ENCODE measurements around the gene DRD4.
"Not testable (repeated sequence)": the region's sequence is repeated elsewhere in the genome, so short reads cannot be mapped to it uniquely, and the experiment has no call there.

DRD4 gene

GRCh38 chr11:650482-650881 is 13.4 kb downstream of the DRD4 start:
- 0 out of 2 replicates have a peak overlapping the region, but pooled peaks have one; percentile 9 for H3K27ac ChIP-seq
- no peak for DNase-seq (ENCODE audit: low spot score)
- ChIA-PET CTCF (no interaction called here), POLR2A (ENCODE audit: low non-redundant PET) (no interaction called here)
- no peak for TF ChIP-seq CTCF (conservative IDR thresholded peaks at IDR 0.05; ENCODE audit: low read depth)

GRCh38 chr11:653136-653535 is 16.1 kb downstream of the DRD4 start:
- H3K27ac ChIP-seq; DNase-seq (ENCODE audit: low spot score); POLR2A ChIA-PET (ENCODE audit: low non-redundant PET); CTCF ChIA-PET: not testable (repeated sequence)

- ChIA-PET POLR2A (ENCODE audit: low non-redundant PET) (no interaction called here), CTCF (no interaction called here)
- no peak overlapping the region for H3K27ac ChIP-seq
- DNase-seq (ENCODE audit: low spot score): no peak
- no peak for TF ChIP-seq CTCF (conservative IDR thresholded peaks at IDR 0.05; ENCODE audit: low read depth)
These were observed 16.8 kb downstream of the DRD4 start for GRCh38 chr11:653837-654236.

- POLR2A ChIA-PET (ENCODE audit: low non-redundant PET): interaction anchor here (0.6 kb wide), 1 partner anchor 47 kb away, joined by 4 read pairs; no protein-coding TSS in a partner anchor
These were observed 17.4 kb downstream of the DRD4 start for GRCh38 chr11:654444-654843.

GRCh38 chr11:655036-655726 is 18.1 kb downstream of the DRD4 start:
- ChIA-PET POLR2A (ENCODE audit: low non-redundant PET) (interaction anchor here (0.6 kb wide), 1 partner anchor 46 kb away, joined by 4 read pairs; no protein-coding TSS in a partner anchor), CTCF (interaction anchor here (0.6 to 0.7 kb wide), 2 partner anchors 25 to 30 kb away, joined by 3 read pairs; no protein-coding TSS in a partner anchor)
- no peak for TF ChIP-seq CTCF (conservative IDR thresholded peaks at IDR 0.05; ENCODE audit: low read depth)
- DNase-seq (ENCODE audit: low spot score): no peak
- peak overlapping the region; percentile 87 for H3K27ac ChIP-seq

More at GRCh38 chr11:654444-654843, 17.4 kb downstream of the DRD4 start:
- DNase-seq (ENCODE audit: low spot score); CTCF ChIA-PET: not testable (repeated sequence)
- peak overlapping the region; percentile 87 for H3K27ac ChIP-seq

GRCh38 chr11:656426-656825 is 19.4 kb downstream of the DRD4 start:
- ChIA-PET CTCF (no interaction called here), POLR2A (ENCODE audit: low non-redundant PET) (interaction anchor here (0.7 kb wide), 1 partner anchor 20 kb away, joined by 3 read pairs; no protein-coding TSS in a partner anchor)
- TF ChIP-seq CTCF (conservative IDR thresholded peaks at IDR 0.05; ENCODE audit: low read depth): no peak
- no peak for DNase-seq (ENCODE audit: low spot score)
- H3K27ac ChIP-seq: peak overlapping the region; percentile 87; the same call in 1 of the 2 replicates

GRCh38 chr11:656866-657265 is 19.8 kb downstream of the DRD4 start:
- no peak for TF ChIP-seq CTCF (conservative IDR thresholded peaks at IDR 0.05; ENCODE audit: low read depth)
- no peak for DNase-seq (ENCODE audit: low spot score)
- ChIA-PET POLR2A (ENCODE audit: low non-redundant PET) (interaction anchor here (0.7 kb wide), 1 partner anchor 21 kb away, joined by 3 read pairs; no protein-coding TSS in a partner anchor), CTCF (no interaction called here)
- peak overlapping the region; percentile 87 for H3K27ac ChIP-seq
